ENCODE measurements around the gene MELTF. TPM values are rescaled to one million over a fixed set of nuclear protein-coding genes. Genes with fewer than 3 reads are reported as not detected.

MELTF gene
- total and polyA plus RNA-seq, 2 of the 13 experiments (the other 11 are each of a cell fraction or from before 2014, with no cell fraction given): 3.2 to 7.5 TPM

- TF ChIP-seq ZNF18 (CRISPR knock-in tag; IDR thresholded peaks at IDR 0.05; ENCODE audit: insufficient replicate concordance): no peak
- no peak for TF ChIP-seq MXD3 (CRISPR knock-in tag; IDR thresholded peaks at IDR 0.05)
- no peak; the same call in 1 of the 2 replicates for TF ChIP-seq JUN (CRISPR knock-in tag; IDR thresholded peaks at IDR 0.05)
- peak; percentile 93 for TF ChIP-seq PITX1 (CRISPR knock-in tag; IDR thresholded peaks at IDR 0.05)
- TF ChIP-seq ZNF749 (CRISPR knock-in tag; IDR thresholded peaks at IDR 0.05; ENCODE audit: borderline replicate concordance): no peak
- peak; percentile 35; the same call in 1 of the 2 replicates for TF ChIP-seq ZNF652 (CRISPR knock-in tag; IDR thresholded peaks at IDR 0.05; ENCODE audit: borderline replicate concordance, low read depth)
- TF ChIP-seq ZFX (CRISPR knock-in tag; IDR thresholded peaks at IDR 0.05; ENCODE audit: low read depth): no peak; the same call in none of the 2 replicates
- TF ChIP-seq BCL6 (CRISPR knock-in tag; IDR thresholded peaks at IDR 0.05): peak; percentile 73
- TF ChIP-seq ZNF547 (CRISPR knock-in tag; IDR thresholded peaks at IDR 0.05): peak; percentile 74; the same call in 1 of the 2 replicates
- no peak for TF ChIP-seq SP140L (CRISPR knock-in tag; IDR thresholded peaks at IDR 0.05; ENCODE audit: borderline replicate concordance)
- peak; percentile 86 for TF ChIP-seq GATAD2A (CRISPR knock-in tag; IDR thresholded peaks at IDR 0.05)
- no peak for TF ChIP-seq ZNF75D (CRISPR knock-in tag; IDR thresholded peaks at IDR 0.05; ENCODE audit: borderline replicate concordance)
- TF ChIP-seq ZBTB21 (CRISPR knock-in tag; IDR thresholded peaks at IDR 0.05): no peak
- no peak for TF ChIP-seq FOXO4 (CRISPR knock-in tag; conservative IDR thresholded peaks at IDR 0.05)
- no peak for TF ChIP-seq U2AF2 (IDR thresholded peaks at IDR 0.05; ENCODE audit: low read depth, low read length)
- TF ChIP-seq IRX3 (CRISPR knock-in tag; IDR thresholded peaks at IDR 0.05; ENCODE audit: borderline replicate concordance, low read depth): no peak
- peak; percentile 95; the same call in 1 of the 2 replicates for TF ChIP-seq GZF1 (CRISPR knock-in tag; IDR thresholded peaks at IDR 0.05)
- no peak for TF ChIP-seq SYNCRIP (IDR thresholded peaks at IDR 0.05; ENCODE audit: insufficient read depth, low read depth, low read length)
- TF ChIP-seq ZBTB43 (CRISPR knock-in tag; conservative IDR thresholded peaks at IDR 0.05): no peak
- peak; percentile 14; the same call in 1 of the 2 replicates for TF ChIP-seq FOXJ3 (CRISPR knock-in tag; IDR thresholded peaks at IDR 0.05; ENCODE audit: borderline replicate concordance)
- TF ChIP-seq MBNL3 (CRISPR knock-in tag; conservative IDR thresholded peaks at IDR 0.05): no peak
Observed at GRCh38 chr3:196962108-196962929, 67.3 kb downstream of the MELTF start (continued).

All from HepG2 (cell line).